Osteocyte (in vitro differentiated cells): ENCODE data around the gene PSAT1. TPM values are rescaled to one million over a fixed set of nuclear protein-coding genes. Genes with fewer than 3 reads are reported as not detected.

Experiments
- DNase-seq: peaks from one replicate; pipeline ENCODE4 v3.0.0; 2021; ENCODE audit warnings: mixed read lengths; ENCODE audit not compliant: unreplicated experiment; ENCODE audit errors: extremely low spot score
- H3K27ac Mint-ChIP-seq: one replicate; pipeline ENCODE4 v1.8.0; 2021; ENCODE audit warnings: mild to moderate bottlenecking, mixed read lengths; ENCODE audit not compliant: unreplicated experiment
- H3K27me3 Mint-ChIP-seq: one replicate; pipeline ENCODE4 v1.8.0; 2021; ENCODE audit warnings: mixed read lengths; ENCODE audit not compliant: unreplicated experiment
- H3K36me3 Mint-ChIP-seq: one replicate; pipeline ENCODE4 v1.8.0; 2021; ENCODE audit warnings: mixed read lengths; ENCODE audit not compliant: unreplicated experiment
- H3K4me1 Mint-ChIP-seq: one replicate; pipeline ENCODE4 v1.8.0; 2021; ENCODE audit warnings: mixed read lengths; ENCODE audit not compliant: unreplicated experiment
- H3K4me3 Mint-ChIP-seq: one replicate; pipeline ENCODE4 v1.8.0; 2021; ENCODE audit warnings: mild to moderate bottlenecking, moderate library complexity, mixed read lengths; ENCODE audit not compliant: unreplicated experiment
- H3K9me3 Mint-ChIP-seq: one replicate; pipeline ENCODE4 v1.8.0; 2021; ENCODE audit warnings: mixed read lengths; ENCODE audit not compliant: unreplicated experiment
- CTCF ChIP-seq: fragments of 200-600 bp; sonication (generic); IDR thresholded peaks from 2 replicates; pipeline ENCODE4 v1.5.0; 2021; ENCODE audit warnings: antibody characterized with exemption, mild to moderate bottlenecking, moderate library complexity
- total RNA-seq: library from RNA; stranded (reverse); gene quantifications from 2 replicates; pipeline ENCODE4 v1.2.1, GENCODE V29; 2021

PSAT1 gene
- total RNA-seq, 1 donor from 2014 or later: 171 TPM

GRCh38 chr9:78303377-78304062 lies 6.6 kb downstream of the PSAT1 start:
- peaks cover 14% of the 10 kb centered on the region for H3K4me1 Mint-ChIP-seq
- H3K36me3 Mint-ChIP-seq: peaks cover 64% of the 10 kb centered on the region
- no peaks in the 10 kb centered on the region for H3K27me3 Mint-ChIP-seq
- H3K9me3 Mint-ChIP-seq: no peaks in the 10 kb centered on the region
- TF ChIP-seq CTCF: no peak
- H3K27ac Mint-ChIP-seq: no peak overlapping the region
- no peak for DNase-seq
- no peak overlapping the region for H3K4me3 Mint-ChIP-seq

- Mint-ChIP-seq H3K36me3 (peaks cover 66% of the 10 kb centered on the region), H3K27me3 (no peaks in the 10 kb centered on the region), H3K4me1 (peaks cover 6% of the 10 kb centered on the region), H3K4me3 (no peak overlapping the region), H3K9me3 (no peaks in the 10 kb centered on the region), H3K27ac (no peak overlapping the region)
- no peak for DNase-seq
- TF ChIP-seq CTCF: no peak
These were observed 7.4 kb downstream of the PSAT1 start for GRCh38 chr9:78304357-78304756.

GRCh38 chr9:78306222-78307076 lies 9.5 kb downstream of the PSAT1 start:
- H3K36me3 Mint-ChIP-seq: peaks cover 69% of the 10 kb centered on the region
- H3K4me3 Mint-ChIP-seq: no peak overlapping the region
- peaks cover 1% of the 10 kb centered on the region for H3K4me1 Mint-ChIP-seq
- no peaks in the 10 kb centered on the region for H3K9me3 Mint-ChIP-seq
- no peak overlapping the region for H3K27ac Mint-ChIP-seq
- TF ChIP-seq CTCF: no peak
- DNase-seq: no peak
- no peaks in the 10 kb centered on the region for H3K27me3 Mint-ChIP-seq

GRCh38 chr9:78307360-78307759 lies 10.4 kb downstream of the PSAT1 start:
- H3K36me3 Mint-ChIP-seq: peaks cover 66% of the 10 kb centered on the region
- H3K4me1 Mint-ChIP-seq: no peaks in the 10 kb centered on the region
- no peak overlapping the region for H3K4me3 Mint-ChIP-seq
- H3K27ac Mint-ChIP-seq: no peak overlapping the region
- DNase-seq: no peak
- no peaks in the 10 kb centered on the region for H3K27me3 Mint-ChIP-seq
- no peak for TF ChIP-seq CTCF
- H3K9me3 Mint-ChIP-seq: no peaks in the 10 kb centered on the region

GRCh38 chr9:78309066-78309465 lies 12.1 kb downstream of the PSAT1 start:
- H3K36me3 Mint-ChIP-seq: peaks cover 60% of the 10 kb centered on the region
- no peak overlapping the region for H3K4me3 Mint-ChIP-seq
- DNase-seq: no peak
- H3K9me3 Mint-ChIP-seq: no peaks in the 10 kb centered on the region
- TF ChIP-seq CTCF: no peak
- H3K27ac Mint-ChIP-seq: no peak overlapping the region
- H3K4me1 Mint-ChIP-seq: no peaks in the 10 kb centered on the region
- H3K27me3 Mint-ChIP-seq: no peaks in the 10 kb centered on the region
